SK-N-SH (cell line): ENCODE measurements around the gene GATD1. TPM values are rescaled to one million over a fixed set of nuclear protein-coding genes. Genes with fewer than 3 reads are reported as not detected.

ENCODE experiments used
- CTCF ChIA-PET: fragments of 300-600, 350-600 bp; formaldehyde crosslinking; extraction: SDS; loops from one replicate; lab custom pipeline; 2021; lab: Yijun Ruan, JAX
- POLR2A ChIA-PET: fragments of 350-600 bp; sonication (Branson Sonifier 250); formaldehyde crosslinking; extraction: SDS; loops from one replicate; lab custom pipeline; 2020; ENCODE audit warnings: antibody characterized with exemption, inconsistent platforms; lab: Yijun Ruan, JAX
- DNase-seq: peaks from one replicate; pipeline ENCODE4 v3.0.0; 2012
- H2AFZ ChIP-seq: fragments of 200-600 bp; sonication (generic); 2 replicates; pipeline ENCODE4 v1.8.1; 2016; ENCODE audit warnings: antibody characterized with exemption, mild to moderate bottlenecking, low read depth
- H3F3A ChIP-seq: fragments of 200-600 bp; sonication (generic); replicated peaks from 2 replicates; pipeline ENCODE3; 2016; ENCODE audit warnings: antibody characterized with exemption, mild to moderate bottlenecking; ENCODE audit not compliant: insufficient read depth
- H3K27ac ChIP-seq, 2 experiments: fragments of 200-500 bp in 1 of 2; fragments of 200-600 bp in 1 of 2; sonication (Bioruptor generic) in 1 of 2; sonication (generic), shearing (Covaris generic) in 1 of 2; 2 replicates each; pipeline versions ENCODE4 v1.5.1 to v1.6.1; 2014 to 2016; ENCODE audit warnings: low read depth in 2 of 2, inconsistent platforms in 1 of 2, low read length in 1 of 2, mild to moderate bottlenecking in 1 of 2, mixed read lengths in 1 of 2
- H3K27me3 ChIP-seq: fragments of 200-600 bp; sonication (generic), shearing (Covaris generic); 2 replicates; pipeline ENCODE4 v1.6.1; 2016; ENCODE audit warnings: mixed run types; ENCODE audit not compliant: insufficient read depth
- H3K36me3 ChIP-seq, 2 experiments: fragments of 200-500 bp in 1 of 2; fragments of 200-600 bp in 1 of 2; sonication (Bioruptor generic) in 1 of 2; sonication (generic) in 1 of 2; replicated peaks in 1 of 2; 2 replicates each; pipeline versions ENCODE3 to v1.5.1; 2014 to 2016; ENCODE audit warnings: low read length in 1 of 2, mild to moderate bottlenecking in 1 of 2; ENCODE audit not compliant: insufficient read depth in 2 of 2, control insufficient read depth in 1 of 2
- H3K4me1 ChIP-seq, 2 experiments: fragments of 200-500 bp in 1 of 2; fragments of 200-600 bp in 1 of 2; sonication (Bioruptor generic) in 1 of 2; sonication (generic), shearing (Covaris generic) in 1 of 2; 2 replicates each; pipeline versions ENCODE4 v1.5.1 to v1.6.1; 2014 to 2016; ENCODE audit warnings: low read depth in 1 of 2, low read length in 1 of 2, mixed run types in 1 of 2; ENCODE audit not compliant: insufficient read depth in 2 of 2, control insufficient read depth in 1 of 2
- H3K4me2 ChIP-seq: fragments of 200-600 bp; sonication (generic), shearing (Covaris generic); 2 replicates; pipeline ENCODE4 v1.6.1; 2017; ENCODE audit warnings: mixed run types
- H3K4me3 ChIP-seq, 2 experiments: fragments of 200-500 bp in 1 of 2; fragments of 200-600 bp in 1 of 2; sonication (Bioruptor generic) in 1 of 2; sonication (generic), shearing (Covaris generic) in 1 of 2; 2 replicates each; pipeline versions ENCODE4 v1.5.1 to v1.8.1; 2014 to 2016; ENCODE audit warnings: low read depth in 2 of 2, inconsistent platforms in 1 of 2, low read length in 1 of 2, mild to moderate bottlenecking in 1 of 2, mixed read lengths in 1 of 2, moderate library complexity in 1 of 2
- H3K79me2 ChIP-seq: fragments of 200-600 bp; sonication (generic); 2 replicates; pipeline ENCODE4 v1.8.1; 2017; ENCODE audit warnings: mild to moderate bottlenecking; ENCODE audit not compliant: insufficient read depth
- H3K9ac ChIP-seq: fragments of 200-600 bp; sonication (generic); 2 replicates; pipeline ENCODE4 v1.6.1; 2017; ENCODE audit warnings: mixed run types
- H3K9me2 ChIP-seq: fragments of 200-600 bp; sonication (generic); 2 replicates; pipeline ENCODE4 v1.6.1; 2017; ENCODE audit warnings: mixed run types
- H3K9me3 ChIP-seq: fragments of 200-600 bp; sonication (generic); 2 replicates; pipeline ENCODE4 v1.6.1; 2017; ENCODE audit warnings: mixed run types, mild to moderate bottlenecking, moderate library complexity
- H4K20me1 ChIP-seq: fragments of 200-600 bp; sonication (generic); 2 replicates; pipeline ENCODE4 v1.6.1; 2017; ENCODE audit warnings: mild to moderate bottlenecking, mixed run types; ENCODE audit not compliant: insufficient read depth
- CHD2 ChIP-seq: fragments of 150-350 bp; IDR thresholded peaks from 2 replicates; pipeline ENCODE4 v1.6.1; 2018; ENCODE audit warnings: low read length; ENCODE audit not compliant: partially characterized antibody
- ELF1 ChIP-seq: IDR thresholded peaks from 2 replicates; pipeline ENCODE4 v1.4.0; 2012
- EZH2phosphoT487 ChIP-seq: fragments of 200-600 bp; sonication (generic); IDR thresholded peaks from 2 replicates; pipeline ENCODE4 v1.6.1; 2017; ENCODE audit warnings: low read depth, mixed run types, mild to moderate bottlenecking, antibody characterized with exemption, moderate library complexity, borderline replicate concordance
- FOXJ3 ChIP-seq: sonication (generic); formaldehyde crosslinking; IDR thresholded peaks from 2 replicates; pipeline ENCODE4 v1.5.1; 2020; ENCODE audit warnings: mild to moderate bottlenecking, missing genetic modification reagents
- IRF3 ChIP-seq: fragments of 150-350 bp; IDR thresholded peaks from 2 replicates; pipeline ENCODE4 v1.6.1; 2016; ENCODE audit warnings: mild to moderate bottlenecking, low read depth, low read length
- PBX3 ChIP-seq: IDR thresholded peaks from 2 replicates; pipeline ENCODE4; 2012
- POLR2AphosphoS5 ChIP-seq: IDR thresholded peaks from 2 replicates; pipeline ENCODE4 v1.6.1; 2012; ENCODE audit warnings: low read depth, low read length
- RCOR1 ChIP-seq: fragments of 150-350 bp; IDR thresholded peaks from 2 replicates; pipeline ENCODE4 v1.6.1; 2017; ENCODE audit warnings: antibody characterized with exemption, low read length
- RFX5 ChIP-seq: IDR thresholded peaks from 2 replicates; pipeline ENCODE4 v1.6.1; 2012; ENCODE audit warnings: mild to moderate bottlenecking, improper control_type of control experiment, low read length
- RXRA ChIP-seq: IDR thresholded peaks from 2 replicates; pipeline ENCODE4 v1.4.0; 2012; ENCODE audit warnings: low read depth, mild to moderate bottlenecking, borderline replicate concordance
- SIN3A ChIP-seq: IDR thresholded peaks from 2 replicates; pipeline ENCODE4 v1.6.1; 2012; ENCODE audit warnings: low read depth, mild to moderate bottlenecking, low read length, moderate library complexity, borderline replicate concordance
- SMC3 ChIP-seq: IDR thresholded peaks from 2 replicates; pipeline ENCODE4 v1.6.1; 2012; ENCODE audit warnings: low read depth, low read length, improper control_type of control experiment
- TAF1 ChIP-seq: IDR thresholded peaks from 2 replicates; pipeline ENCODE4 v1.6.1; 2012; ENCODE audit warnings: low read depth, mild to moderate bottlenecking, low read length, moderate library complexity, borderline replicate concordance
- TCF12 ChIP-seq: IDR thresholded peaks from 2 replicates; pipeline ENCODE4 v1.4.0; 2012
- TEAD4 ChIP-seq: IDR thresholded peaks from 2 replicates; pipeline ENCODE4 v1.4.0; 2012; ENCODE audit warnings: mild to moderate bottlenecking, borderline replicate concordance; ENCODE audit not compliant: insufficient read depth
- USF1 ChIP-seq: IDR thresholded peaks from 2 replicates; pipeline ENCODE4 v1.4.0; 2012; ENCODE audit warnings: low read depth, borderline replicate concordance
- USF2 ChIP-seq: fragments of 150-350 bp; IDR thresholded peaks from 2 replicates; pipeline ENCODE4 v1.6.1; 2017; ENCODE audit warnings: antibody characterized with exemption, low read length, low read depth, borderline replicate concordance
- WGBS: methylation state at CpG from one replicate; pipeline ENCODE4 v1.1.6; 2017; ENCODE audit warnings: low lambda C conversion rate; 5-methylcytosine and 5-hydroxymethylcytosine counted together
- polyA plus RNA-seq, 3 experiments: library from polyadenylated mRNA; depleted of rRNA; stranded (reverse); fragments of >200 nt; gene quantifications; 2 replicates each; pipeline ENCODE4 v1.2.3, GENCODE V29; 2012

Gene GATD1
- polyA plus RNA-seq, 1 of the 3 experiments (the other 2 are of a cell fraction) = 86.2 TPM

GRCh38 chr11:826836-827145 lies 49.5 kb upstream of the GATD1 start:
- POLR2A ChIA-PET = no interaction called here
- Histone ChIP-seq H3K9me3 (no peaks in the 10 kb centered on the region), H3K79me2 (peaks cover 15% of the 10 kb centered on the region), H3K9ac (no peak overlapping the region), H3K4me3 (peak overlapping the region in 1 of 2 experiments; percentile 25; a peak in 1 of 4 replicates), H3K36me3 (peaks cover 0 to 21% of the 10 kb centered on the region in 2 experiments), H4K20me1 (peaks cover 17% of the 10 kb centered on the region), H3K27me3 (no peaks in the 10 kb centered on the region), H3K27ac (no peak overlapping the region), H2AFZ (no peak overlapping the region), H3K4me1 (peaks cover 12 to 19% of the 10 kb centered on the region in 2 experiments; a peak in 3 of 4 replicates), H3F3A (peaks cover 4% of the 10 kb centered on the region), H3K4me2 (0 out of 2 replicates have a peak overlapping the region, but pooled peaks have one; percentile 37), H3K9me2 (no peaks in the 10 kb centered on the region)
- WGBS = 57% methylated on average over 14 of the region's 22 CpGs
- TF ChIP-seq RFX5 = no peak
- TF ChIP-seq TEAD4 = no peak
- TF ChIP-seq SMC3 = no peak
- TF ChIP-seq RXRA = no peak
- TF ChIP-seq PBX3 = no peak; the same call in 1 of the 2 replicates
- TF ChIP-seq SIN3A = no peak
- no peak for TF ChIP-seq RCOR1
- TF ChIP-seq TAF1 = no peak
- no peak for TF ChIP-seq CHD2
- TF ChIP-seq POLR2AphosphoS5 = no peak
- no peak for TF ChIP-seq FOXJ3 (CRISPR knock-in tag)
- CTCF ChIA-PET = interaction anchor here (1.0 kb wide), 1 partner anchor 12 kb away, joined by 3 read pairs; no protein-coding TSS in a partner anchor
- no peak for DNase-seq

GRCh38 chr11:826227-826621 lies 48.9 kb upstream of the GATD1 start:
- ChIA-PET POLR2A (no interaction called here), CTCF (interaction anchor here (1.0 kb wide), 1 partner anchor 13 kb away, joined by 3 read pairs; no protein-coding TSS in a partner anchor)
- no peaks in the 10 kb centered on the region for H3K9me3 ChIP-seq
- H4K20me1 ChIP-seq = peaks cover 22% of the 10 kb centered on the region
- TF ChIP-seq USF2 = no peak
- TF ChIP-seq SIN3A = no peak
- no peak for TF ChIP-seq EZH2phosphoT487
- TF ChIP-seq IRF3 = no peak
- no peak for TF ChIP-seq TCF12
- no peak for TF ChIP-seq ELF1
- no peak for TF ChIP-seq USF1
- no peak overlapping the region for H3K27ac ChIP-seq
- H3K4me1 ChIP-seq = peaks cover 12 to 19% of the 10 kb centered on the region in 2 experiments; a peak in 3 of 4 replicates
- DNase-seq = no peak
- no peak overlapping the region for H2AFZ ChIP-seq
- no peak overlapping the region for H3K4me2 ChIP-seq
- peaks cover 18% of the 10 kb centered on the region for H3K79me2 ChIP-seq
- 92% methylated on average over 6 of the region's 9 CpGs for WGBS
- no peaks in the 10 kb centered on the region for H3K27me3 ChIP-seq
- H3K9ac ChIP-seq = no peak overlapping the region
- peaks cover 0 to 21% of the 10 kb centered on the region in 2 experiments for H3K36me3 ChIP-seq
- no peaks in the 10 kb centered on the region for H3K9me2 ChIP-seq
- peaks cover 4% of the 10 kb centered on the region for H3F3A ChIP-seq
- no peak overlapping the region for H3K4me3 ChIP-seq
